Measurements from ENCODE around the gene THSD7A.

Gene THSD7A

DNA sequence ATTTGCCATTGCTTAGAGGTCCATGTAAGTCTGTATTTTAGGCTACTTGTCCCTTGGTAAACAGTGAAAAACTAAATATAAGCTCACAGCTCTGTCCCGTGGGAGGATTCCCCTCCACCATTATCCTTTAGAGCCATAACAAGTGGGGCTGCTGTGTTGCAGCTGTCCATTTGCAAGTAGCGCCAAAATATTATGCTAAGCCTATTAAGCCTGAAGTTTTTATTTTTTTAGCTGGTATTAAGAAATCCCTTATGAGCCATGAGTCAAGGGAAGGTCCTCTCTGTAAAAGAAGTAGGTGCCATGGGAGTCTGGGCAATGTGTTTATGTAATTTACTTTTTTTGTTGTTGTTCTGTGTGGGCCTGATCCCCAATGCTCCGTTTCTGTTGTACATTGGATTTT, 183.9 kb downstream of the THSD7A start:
- TF ChIP-seq, protein P1, sequence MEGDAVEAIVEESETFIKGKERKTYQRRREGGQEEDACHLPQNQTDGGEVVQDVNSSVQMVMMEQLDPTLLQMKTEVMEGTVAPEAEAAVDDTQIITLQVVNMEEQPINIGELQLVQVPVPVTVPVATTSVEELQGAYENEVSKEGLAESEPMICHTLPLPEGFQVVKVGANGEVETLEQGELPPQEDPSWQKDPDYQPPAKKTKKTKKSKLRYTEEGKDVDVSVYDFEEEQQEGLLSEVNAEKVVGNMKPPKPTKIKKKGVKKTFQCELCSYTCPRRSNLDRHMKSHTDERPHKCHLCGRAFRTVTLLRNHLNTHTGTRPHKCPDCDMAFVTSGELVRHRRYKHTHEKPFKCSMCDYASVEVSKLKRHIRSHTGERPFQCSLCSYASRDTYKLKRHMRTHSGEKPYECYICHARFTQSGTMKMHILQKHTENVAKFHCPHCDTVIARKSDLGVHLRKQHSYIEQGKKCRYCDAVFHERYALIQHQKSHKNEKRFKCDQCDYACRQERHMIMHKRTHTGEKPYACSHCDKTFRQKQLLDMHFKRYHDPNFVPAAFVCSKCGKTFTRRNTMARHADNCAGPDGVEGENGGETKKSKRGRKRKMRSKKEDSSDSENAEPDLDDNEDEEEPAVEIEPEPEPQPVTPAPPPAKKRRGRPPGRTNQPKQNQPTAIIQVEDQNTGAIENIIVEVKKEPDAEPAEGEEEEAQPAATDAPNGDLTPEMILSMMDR (IDR thresholded peaks at IDR 0.05; ENCODE audit: extremely low read depth, missing control alignments): no peak
- DNase-seq (ENCODE audit: low spot score): no peak

DNA sequence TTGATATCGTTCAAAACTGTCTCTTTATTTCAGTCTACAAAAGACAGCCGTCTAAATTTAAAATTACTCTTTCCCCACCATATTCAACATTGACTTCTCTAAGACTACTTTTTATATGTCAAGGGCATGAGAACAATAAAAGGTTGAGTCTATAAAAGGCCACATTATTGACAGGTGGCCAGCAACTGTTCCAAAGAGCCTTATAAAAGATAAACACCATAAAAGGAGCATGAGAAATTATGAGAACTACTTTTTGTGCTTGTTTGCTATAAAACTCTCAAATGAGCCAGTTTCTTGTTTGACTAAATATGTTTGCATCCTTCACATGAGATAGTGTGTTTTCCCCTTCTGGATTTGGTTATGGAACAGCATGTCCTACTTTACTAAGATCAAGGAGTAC, 189.2 kb downstream of the THSD7A start:
- TF ChIP-seq, protein P1 (IDR thresholded peaks at IDR 0.05; ENCODE audit: extremely low read depth, missing control alignments): no peak

DNA sequence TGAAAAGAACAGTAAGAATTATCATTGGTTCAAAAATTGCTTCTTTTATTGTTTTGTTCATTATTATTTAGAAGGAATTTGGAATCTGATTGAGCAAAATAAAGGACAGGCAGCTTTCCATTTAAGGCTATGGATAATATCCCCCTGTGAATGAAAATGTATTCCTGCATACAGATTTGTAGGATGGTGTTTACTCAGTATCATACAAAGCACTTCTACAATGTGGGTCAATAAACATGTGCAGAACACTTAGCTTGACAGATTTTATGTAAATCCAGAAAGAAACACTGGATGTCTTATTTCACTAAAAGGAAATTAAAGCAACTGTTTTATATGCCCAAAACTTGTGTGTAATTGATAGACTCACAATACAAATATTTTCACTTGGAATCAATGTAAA, 189.7 kb downstream of the THSD7A start:
- DNase-seq (ENCODE audit: low spot score): no peak
- TF ChIP-seq, protein P1 (IDR thresholded peaks at IDR 0.05; ENCODE audit: extremely low read depth, missing control alignments): no peak

More for the DNA sequence above, 189.2 kb downstream of the THSD7A start:
- no peak for DNase-seq (ENCODE audit: low spot score)

DNA sequence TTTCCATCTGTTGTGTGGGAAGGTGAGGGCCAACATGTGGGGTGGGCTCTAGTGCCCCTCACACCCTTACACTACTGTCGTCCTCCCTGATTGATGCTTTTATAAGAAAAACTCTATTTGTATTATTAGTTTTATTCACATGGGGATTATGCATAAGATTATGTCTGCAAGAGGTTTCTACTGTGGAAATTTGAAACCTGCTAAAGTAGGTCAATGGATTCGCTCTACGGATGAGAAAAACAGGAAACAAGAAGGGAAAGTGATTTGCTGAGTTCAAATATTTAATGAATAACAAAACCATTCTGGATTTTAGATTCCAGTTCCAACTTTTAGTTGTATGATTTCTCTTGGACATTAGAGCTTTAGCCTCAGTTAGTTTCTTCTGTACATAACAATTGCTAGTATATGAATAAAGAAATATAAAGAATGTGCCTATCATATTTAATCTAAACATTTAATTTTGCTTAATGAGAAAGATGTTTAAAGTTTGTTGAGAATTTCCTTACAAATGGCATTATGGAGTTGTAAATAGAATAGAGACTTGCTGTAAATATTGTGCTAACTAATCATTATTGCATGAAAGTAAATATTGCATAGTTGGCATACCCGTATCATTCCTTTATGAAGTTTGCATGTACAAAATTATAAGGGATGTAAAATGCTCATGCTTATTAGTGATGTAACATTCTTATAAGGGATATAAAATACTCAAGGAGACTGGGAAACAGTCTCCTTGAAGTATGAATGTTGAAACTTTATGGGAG, 193.8 kb downstream of the THSD7A start:
- TF ChIP-seq, protein P1 (IDR thresholded peaks at IDR 0.05; ENCODE audit: extremely low read depth, missing control alignments): no peak
- DNase-seq (ENCODE audit: low spot score): no peak

DNA sequence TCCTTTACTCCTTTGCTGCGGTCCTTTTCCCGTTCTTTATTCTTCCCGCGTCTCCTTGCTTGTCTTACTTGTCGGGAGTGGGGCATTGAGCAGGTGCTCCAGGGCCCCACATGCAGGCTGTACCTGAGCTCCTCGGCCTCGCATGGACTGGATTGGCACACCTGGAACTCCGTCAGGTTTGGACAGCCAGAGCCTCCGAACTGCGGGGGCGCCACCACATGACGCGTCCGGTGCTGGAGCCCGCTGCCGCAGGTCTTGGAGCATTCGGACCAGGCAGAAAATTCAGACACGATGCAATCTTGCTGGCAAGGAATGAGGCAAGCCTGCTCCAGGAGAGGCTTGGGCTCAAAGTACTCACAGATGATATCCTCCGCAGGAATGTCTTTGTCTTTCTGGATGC, 195.7 kb downstream of the THSD7A start:
- TF ChIP-seq, protein P1 (IDR thresholded peaks at IDR 0.05; ENCODE audit: extremely low read depth, missing control alignments): no peak
- DNase-seq (ENCODE audit: low spot score): no peak

DNA sequence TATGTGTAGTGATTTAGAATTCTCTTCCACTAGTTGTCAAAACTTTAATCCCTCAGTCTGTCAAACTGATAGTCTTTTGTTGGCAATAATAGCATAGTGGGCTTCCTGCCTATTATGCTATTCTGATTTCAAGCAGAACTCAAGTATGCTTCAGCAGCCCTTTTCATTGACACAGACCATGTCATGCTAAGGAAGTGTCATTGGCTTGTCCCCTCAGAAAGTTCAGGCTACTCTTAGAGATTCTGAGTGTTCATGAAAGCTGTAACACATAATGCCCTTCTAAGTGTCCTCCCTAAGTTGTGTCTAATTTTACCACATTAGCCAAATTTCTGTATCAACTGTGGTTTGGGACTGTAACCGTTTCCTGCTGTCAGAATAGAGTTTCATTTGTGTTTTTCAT, 198.7 kb downstream of the THSD7A start:
- TF ChIP-seq, protein P1 (IDR thresholded peaks at IDR 0.05; ENCODE audit: extremely low read depth, missing control alignments): no peak
- DNase-seq (ENCODE audit: low spot score): no peak

DNA sequence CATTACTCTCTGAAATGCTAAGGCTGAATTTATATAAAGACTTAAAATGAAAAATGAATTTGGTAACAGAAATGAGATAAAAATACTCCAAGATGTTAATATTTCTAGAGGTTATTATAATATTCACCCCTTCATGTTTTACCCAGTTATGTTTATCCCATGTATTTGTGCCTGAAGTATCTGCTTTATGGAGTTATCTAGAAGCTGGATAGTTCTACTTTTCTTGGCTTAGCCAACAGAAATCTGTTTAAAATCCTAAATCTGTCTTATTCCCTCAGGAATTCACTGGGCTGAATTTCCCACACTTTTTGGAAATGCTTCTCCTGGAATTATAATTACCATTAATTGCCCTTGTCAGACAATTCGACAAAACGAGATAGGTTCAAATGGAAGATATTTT, 201.6 kb downstream of the THSD7A start:
- TF ChIP-seq, protein P1 (IDR thresholded peaks at IDR 0.05; ENCODE audit: extremely low read depth, missing control alignments): no peak

More for the DNA sequence above, 201.6 kb downstream of the THSD7A start:
- no peak for DNase-seq (ENCODE audit: low spot score)

Measured in GM20000 (cell line).